Measurements from ENCODE around the gene DUSP8.

DNA sequence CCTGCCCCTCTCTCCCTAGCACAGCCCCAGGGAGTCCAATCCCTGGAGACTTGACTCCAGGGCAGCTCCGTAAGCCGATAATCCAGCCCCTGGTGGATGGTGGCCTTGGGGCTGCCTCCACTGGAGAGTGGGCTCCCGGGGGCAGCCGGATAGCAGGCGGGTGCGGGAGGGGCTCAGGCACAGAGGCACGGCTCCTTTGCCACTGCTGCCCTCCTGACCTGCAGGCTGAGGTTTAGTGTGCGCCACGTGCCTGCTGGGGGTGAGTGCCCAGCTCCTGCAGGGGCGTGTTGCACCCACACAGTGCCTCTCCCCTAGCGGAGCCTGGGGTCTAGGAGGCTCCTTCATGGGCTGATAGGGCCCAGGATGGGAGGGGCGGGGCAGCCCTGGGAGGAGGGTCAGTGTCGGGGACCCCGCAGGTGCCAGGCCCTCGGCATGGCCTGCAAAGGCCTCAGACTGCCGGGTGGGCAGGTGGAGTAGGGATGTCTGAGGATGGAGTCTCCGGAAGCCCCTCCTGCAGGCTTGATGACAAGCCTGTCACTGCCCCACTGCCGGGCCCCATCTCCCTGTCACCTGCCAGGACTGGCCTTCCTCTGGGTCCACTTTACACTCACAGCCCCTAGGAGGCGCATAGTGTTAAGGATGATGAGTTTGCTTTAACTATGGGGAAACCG lies 5.6 kb downstream of the DUSP8 start:
- TF ChIP-seq, protein P1, sequence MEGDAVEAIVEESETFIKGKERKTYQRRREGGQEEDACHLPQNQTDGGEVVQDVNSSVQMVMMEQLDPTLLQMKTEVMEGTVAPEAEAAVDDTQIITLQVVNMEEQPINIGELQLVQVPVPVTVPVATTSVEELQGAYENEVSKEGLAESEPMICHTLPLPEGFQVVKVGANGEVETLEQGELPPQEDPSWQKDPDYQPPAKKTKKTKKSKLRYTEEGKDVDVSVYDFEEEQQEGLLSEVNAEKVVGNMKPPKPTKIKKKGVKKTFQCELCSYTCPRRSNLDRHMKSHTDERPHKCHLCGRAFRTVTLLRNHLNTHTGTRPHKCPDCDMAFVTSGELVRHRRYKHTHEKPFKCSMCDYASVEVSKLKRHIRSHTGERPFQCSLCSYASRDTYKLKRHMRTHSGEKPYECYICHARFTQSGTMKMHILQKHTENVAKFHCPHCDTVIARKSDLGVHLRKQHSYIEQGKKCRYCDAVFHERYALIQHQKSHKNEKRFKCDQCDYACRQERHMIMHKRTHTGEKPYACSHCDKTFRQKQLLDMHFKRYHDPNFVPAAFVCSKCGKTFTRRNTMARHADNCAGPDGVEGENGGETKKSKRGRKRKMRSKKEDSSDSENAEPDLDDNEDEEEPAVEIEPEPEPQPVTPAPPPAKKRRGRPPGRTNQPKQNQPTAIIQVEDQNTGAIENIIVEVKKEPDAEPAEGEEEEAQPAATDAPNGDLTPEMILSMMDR (tag by site-specific recombination; IDR thresholded peaks at IDR 0.05), result no peak
- TF ChIP-seq, protein P2, sequence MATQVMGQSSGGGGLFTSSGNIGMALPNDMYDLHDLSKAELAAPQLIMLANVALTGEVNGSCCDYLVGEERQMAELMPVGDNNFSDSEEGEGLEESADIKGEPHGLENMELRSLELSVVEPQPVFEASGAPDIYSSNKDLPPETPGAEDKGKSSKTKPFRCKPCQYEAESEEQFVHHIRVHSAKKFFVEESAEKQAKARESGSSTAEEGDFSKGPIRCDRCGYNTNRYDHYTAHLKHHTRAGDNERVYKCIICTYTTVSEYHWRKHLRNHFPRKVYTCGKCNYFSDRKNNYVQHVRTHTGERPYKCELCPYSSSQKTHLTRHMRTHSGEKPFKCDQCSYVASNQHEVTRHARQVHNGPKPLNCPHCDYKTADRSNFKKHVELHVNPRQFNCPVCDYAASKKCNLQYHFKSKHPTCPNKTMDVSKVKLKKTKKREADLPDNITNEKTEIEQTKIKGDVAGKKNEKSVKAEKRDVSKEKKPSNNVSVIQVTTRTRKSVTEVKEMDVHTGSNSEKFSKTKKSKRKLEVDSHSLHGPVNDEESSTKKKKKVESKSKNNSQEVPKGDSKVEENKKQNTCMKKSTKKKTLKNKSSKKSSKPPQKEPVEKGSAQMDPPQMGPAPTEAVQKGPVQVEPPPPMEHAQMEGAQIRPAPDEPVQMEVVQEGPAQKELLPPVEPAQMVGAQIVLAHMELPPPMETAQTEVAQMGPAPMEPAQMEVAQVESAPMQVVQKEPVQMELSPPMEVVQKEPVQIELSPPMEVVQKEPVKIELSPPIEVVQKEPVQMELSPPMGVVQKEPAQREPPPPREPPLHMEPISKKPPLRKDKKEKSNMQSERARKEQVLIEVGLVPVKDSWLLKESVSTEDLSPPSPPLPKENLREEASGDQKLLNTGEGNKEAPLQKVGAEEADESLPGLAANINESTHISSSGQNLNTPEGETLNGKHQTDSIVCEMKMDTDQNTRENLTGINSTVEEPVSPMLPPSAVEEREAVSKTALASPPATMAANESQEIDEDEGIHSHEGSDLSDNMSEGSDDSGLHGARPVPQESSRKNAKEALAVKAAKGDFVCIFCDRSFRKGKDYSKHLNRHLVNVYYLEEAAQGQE (tag by site-specific recombination; IDR thresholded peaks at IDR 0.05), result no peak
- TF ChIP-seq SALL2 (tag by site-specific recombination; IDR thresholded peaks at IDR 0.05; ENCODE audit: borderline replicate concordance) (no peak), ZNF274 (IDR thresholded peaks at IDR 0.05; ENCODE audit: low read length) (no peak), ZNF274 (tag by site-specific recombination; IDR thresholded peaks at IDR 0.05; ENCODE audit: borderline replicate concordance) (no peak), ZNF311 (tag by site-specific recombination; IDR thresholded peaks at IDR 0.05; ENCODE audit: borderline replicate concordance) (no peak), ZNF514 (tag by site-specific recombination; IDR thresholded peaks at IDR 0.05) (no peak), SP2 (tag by site-specific recombination; IDR thresholded peaks at IDR 0.05) (0 out of 2 replicates have a peak, but pooled peaks have one; percentile 5), FEZF1 (tag by site-specific recombination; IDR thresholded peaks at IDR 0.05) (no peak)
